Fibroblast of lung (primary cell): ENCODE data around the gene DSTN.

Experiments used
- EZH2 ChIP-seq: IDR thresholded peaks from 2 replicates; pipeline ENCODE4 v1.5.1; 2012; ENCODE audit warnings: low read length, control low read depth, mild to moderate bottlenecking; ENCODE audit errors: missing control alignments
- TF ChIP-seq, protein P1 (sequence below), 2 donors: IDR thresholded peaks in 1 of 2; conservative IDR thresholded peaks in 1 of 2; 1 replicate in 1 of 2; 2 replicates in 1 of 2; pipeline ENCODE4 v1.5.1; 2011 to 2012; ENCODE audit warnings: low read length in 2 of 2, control low read depth in 1 of 2, inconsistent platforms in 1 of 2, low read depth in 1 of 2, mild to moderate bottlenecking in 1 of 2

DNA sequence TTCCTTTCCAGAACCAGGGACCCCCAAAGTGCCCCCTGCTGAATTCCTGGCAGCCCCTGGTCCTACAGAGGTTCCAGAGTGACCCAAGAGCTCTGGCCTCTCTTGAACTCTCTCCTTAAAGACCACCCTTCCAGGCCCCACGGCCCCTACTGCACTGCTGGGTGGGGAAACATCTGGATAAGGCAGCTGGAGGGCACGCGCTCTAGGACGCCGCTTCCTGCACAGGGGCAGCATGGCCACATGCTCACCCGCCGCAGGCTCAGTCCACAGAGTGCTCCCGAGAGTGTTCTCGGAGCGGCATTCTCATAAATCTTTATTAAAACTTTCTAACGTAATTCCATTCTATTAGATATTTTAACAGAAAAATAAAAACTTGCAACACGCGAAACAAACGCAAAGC lies 75.1 kb downstream of the DSTN start:
- TF ChIP-seq, protein P1, sequence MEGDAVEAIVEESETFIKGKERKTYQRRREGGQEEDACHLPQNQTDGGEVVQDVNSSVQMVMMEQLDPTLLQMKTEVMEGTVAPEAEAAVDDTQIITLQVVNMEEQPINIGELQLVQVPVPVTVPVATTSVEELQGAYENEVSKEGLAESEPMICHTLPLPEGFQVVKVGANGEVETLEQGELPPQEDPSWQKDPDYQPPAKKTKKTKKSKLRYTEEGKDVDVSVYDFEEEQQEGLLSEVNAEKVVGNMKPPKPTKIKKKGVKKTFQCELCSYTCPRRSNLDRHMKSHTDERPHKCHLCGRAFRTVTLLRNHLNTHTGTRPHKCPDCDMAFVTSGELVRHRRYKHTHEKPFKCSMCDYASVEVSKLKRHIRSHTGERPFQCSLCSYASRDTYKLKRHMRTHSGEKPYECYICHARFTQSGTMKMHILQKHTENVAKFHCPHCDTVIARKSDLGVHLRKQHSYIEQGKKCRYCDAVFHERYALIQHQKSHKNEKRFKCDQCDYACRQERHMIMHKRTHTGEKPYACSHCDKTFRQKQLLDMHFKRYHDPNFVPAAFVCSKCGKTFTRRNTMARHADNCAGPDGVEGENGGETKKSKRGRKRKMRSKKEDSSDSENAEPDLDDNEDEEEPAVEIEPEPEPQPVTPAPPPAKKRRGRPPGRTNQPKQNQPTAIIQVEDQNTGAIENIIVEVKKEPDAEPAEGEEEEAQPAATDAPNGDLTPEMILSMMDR (conservative IDR thresholded peaks at IDR 0.05 in 1 of 2, IDR thresholded peaks at IDR 0.05 in 1 of 2; ENCODE audit: low read depth in 1 of 2, low read length in 2 of 2), result no peak
- TF ChIP-seq EZH2, result no peak
